ENCODE measurements around the gene DSCAML1.

Gene DSCAML1

GRCh38 chr11:117511931-117512539 lies 285.0 kb downstream of the DSCAML1 start:
- no peak for DNase-seq

- no peak for DNase-seq
These were observed 285.5 kb downstream of the DSCAML1 start for GRCh38 chr11:117511483-117511930.

GRCh38 chr11:117510646-117511045 lies 286.4 kb downstream of the DSCAML1 start:
- DNase-seq: no peak

GRCh38 chr11:117509543-117509942 lies 287.5 kb downstream of the DSCAML1 start:
- DNase-seq: no peak

GRCh38 chr11:117506971-117507370 lies 290.0 kb downstream of the DSCAML1 start:
- no peak for DNase-seq

- no peak for DNase-seq
These were observed 291.6 kb downstream of the DSCAML1 start for GRCh38 chr11:117505285-117505970.

- DNase-seq: no peak
These were observed 294.3 kb downstream of the DSCAML1 start for GRCh38 chr11:117502779-117503100.

- no peak for DNase-seq
These were observed 294.8 kb downstream of the DSCAML1 start for GRCh38 chr11:117502015-117502778.

GRCh38 chr11:117501237-117501898 lies 295.6 kb downstream of the DSCAML1 start:
- DNase-seq: no peak

- DNase-seq: no peak
These were observed 298.2 kb downstream of the DSCAML1 start for GRCh38 chr11:117498791-117499190.

GRCh38 chr11:117497206-117497951 lies 299.6 kb downstream of the DSCAML1 start:
- DNase-seq: no peak

GRCh38 chr11:117495357-117495756 lies 301.7 kb downstream of the DSCAML1 start:
- DNase-seq: no peak

GRCh38 chr11:117492578-117493251 lies 304.3 kb downstream of the DSCAML1 start:
- no peak for DNase-seq

- DNase-seq: no peak
These were observed 306.1 kb downstream of the DSCAML1 start for GRCh38 chr11:117490911-117491310.

GRCh38 chr11:117489999-117490679 lies 306.9 kb downstream of the DSCAML1 start:
- no peak for DNase-seq

GRCh38 chr11:117488996-117489952 lies 307.7 kb downstream of the DSCAML1 start:
- DNase-seq: no peak

GRCh38 chr11:117486059-117486458 lies 311.0 kb downstream of the DSCAML1 start:
- DNase-seq: no peak

GRCh38 chr11:117484156-117484555 lies 312.9 kb downstream of the DSCAML1 start:
- no peak for DNase-seq

GRCh38 chr11:117483372-117483771 lies 313.6 kb downstream of the DSCAML1 start:
- DNase-seq: no peak

- DNase-seq: no peak
These were observed 314.1 kb downstream of the DSCAML1 start for GRCh38 chr11:117482881-117483280.

Measured in activated T-cell treated with anti-CD3 and anti-CD28 coated beads, Interleukin-2, amount 50 U/mL, for 48 hours (primary cell).